Chondrocyte (in vitro differentiated cells): ENCODE data around the gene TFDP1. TPM values are rescaled to one million over a fixed set of nuclear protein-coding genes. Genes with fewer than 3 reads are reported as not detected.

Experiments
- DNase-seq: peaks from one replicate; pipeline ENCODE4 v3.0.0; 2021; ENCODE audit warnings: mixed read lengths, low spot score
- H3K27ac Mint-ChIP-seq: one replicate; pipeline ENCODE4 v1.8.0; 2021; ENCODE audit warnings: mild to moderate bottlenecking, moderate library complexity, mixed read lengths; ENCODE audit not compliant: unreplicated experiment
- H3K27me3 Mint-ChIP-seq: 2 replicates; pipeline ENCODE4 v1.8.0; 2021; ENCODE audit warnings: low read depth, mixed read lengths
- H3K36me3 Mint-ChIP-seq: 2 replicates; pipeline ENCODE4 v1.8.0; 2021; ENCODE audit warnings: low read depth, mixed read lengths
- H3K4me1 Mint-ChIP-seq: 2 replicates; pipeline ENCODE4 v1.8.0; 2021; ENCODE audit warnings: low read depth, mild to moderate bottlenecking, mixed read lengths
- H3K4me3 Mint-ChIP-seq: one replicate; pipeline ENCODE4 v1.8.0; 2021; ENCODE audit warnings: mild to moderate bottlenecking, moderate library complexity, mixed read lengths; ENCODE audit not compliant: unreplicated experiment
- H3K9me3 Mint-ChIP-seq: 2 replicates; pipeline ENCODE4 v1.8.0; 2021; ENCODE audit warnings: low read depth, mixed read lengths
- total RNA-seq: library from RNA; stranded (reverse); gene quantifications from 3 replicates; pipeline ENCODE4 v1.2.1, GENCODE V29; 2021
- TF ChIP-seq, protein P1 (sequence below): fragments of 200-600 bp; sonication (generic); IDR thresholded peaks from 2 replicates; pipeline ENCODE4 v1.5.0; 2021; ENCODE audit warnings: antibody characterized with exemption, mild to moderate bottlenecking, moderate library complexity

Gene TFDP1
- total RNA-seq, 1 donor from 2014 or later: 54.3 TPM

DNA sequence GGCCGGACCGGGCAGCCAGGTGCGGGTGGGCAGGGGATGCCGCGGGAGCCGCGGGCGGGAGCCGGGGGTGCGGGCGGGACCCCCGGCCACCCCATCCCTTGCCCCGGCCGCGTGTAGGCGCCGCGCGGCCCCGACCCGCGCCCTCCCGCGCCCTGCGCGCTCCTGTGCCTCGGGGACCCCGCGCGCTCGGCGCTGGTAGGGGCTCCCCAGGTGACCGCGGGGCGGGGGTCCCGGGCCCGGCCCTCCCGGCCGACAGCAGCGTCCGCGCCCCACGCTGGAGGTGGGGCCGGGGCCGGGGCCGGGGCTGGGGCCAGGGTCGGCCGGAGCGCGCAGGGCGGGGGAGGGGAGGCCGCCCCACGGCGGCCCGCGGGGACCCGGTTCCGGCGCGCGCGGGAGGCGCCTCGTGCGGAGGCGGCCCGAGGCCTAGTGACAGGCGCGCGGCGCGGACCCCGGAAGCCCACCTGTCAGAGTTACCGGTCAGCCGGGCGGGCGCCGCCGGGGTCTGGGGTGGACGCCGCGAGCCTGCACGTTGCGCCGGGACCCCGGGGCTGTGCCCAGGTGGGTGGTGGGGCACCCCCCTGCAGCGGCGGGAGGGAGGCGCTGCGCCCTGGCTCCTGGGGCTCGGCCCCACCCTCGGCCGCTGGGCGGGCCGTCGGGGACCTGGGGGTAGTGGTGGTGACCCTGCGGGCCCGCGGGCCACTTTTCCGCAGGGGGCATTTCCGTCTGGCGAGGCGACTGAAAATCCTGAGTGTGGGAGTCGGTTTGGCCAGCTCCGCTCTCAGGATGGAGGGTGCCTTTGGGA is 518 bp downstream of the TFDP1 start:
- Mint-ChIP-seq H3K27ac (no peak overlapping the region), H3K9me3 (no peaks in the 10 kb centered on the region), H3K27me3 (no peaks in the 10 kb centered on the region), H3K4me1 (peaks cover 23% of the 10 kb centered on the region), H3K36me3 (peaks cover 4% of the 10 kb centered on the region), H3K4me3 (peak overlapping the region; percentile 83)
- no peak for DNase-seq
- TF ChIP-seq, protein P1, sequence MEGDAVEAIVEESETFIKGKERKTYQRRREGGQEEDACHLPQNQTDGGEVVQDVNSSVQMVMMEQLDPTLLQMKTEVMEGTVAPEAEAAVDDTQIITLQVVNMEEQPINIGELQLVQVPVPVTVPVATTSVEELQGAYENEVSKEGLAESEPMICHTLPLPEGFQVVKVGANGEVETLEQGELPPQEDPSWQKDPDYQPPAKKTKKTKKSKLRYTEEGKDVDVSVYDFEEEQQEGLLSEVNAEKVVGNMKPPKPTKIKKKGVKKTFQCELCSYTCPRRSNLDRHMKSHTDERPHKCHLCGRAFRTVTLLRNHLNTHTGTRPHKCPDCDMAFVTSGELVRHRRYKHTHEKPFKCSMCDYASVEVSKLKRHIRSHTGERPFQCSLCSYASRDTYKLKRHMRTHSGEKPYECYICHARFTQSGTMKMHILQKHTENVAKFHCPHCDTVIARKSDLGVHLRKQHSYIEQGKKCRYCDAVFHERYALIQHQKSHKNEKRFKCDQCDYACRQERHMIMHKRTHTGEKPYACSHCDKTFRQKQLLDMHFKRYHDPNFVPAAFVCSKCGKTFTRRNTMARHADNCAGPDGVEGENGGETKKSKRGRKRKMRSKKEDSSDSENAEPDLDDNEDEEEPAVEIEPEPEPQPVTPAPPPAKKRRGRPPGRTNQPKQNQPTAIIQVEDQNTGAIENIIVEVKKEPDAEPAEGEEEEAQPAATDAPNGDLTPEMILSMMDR: no peak

DNA sequence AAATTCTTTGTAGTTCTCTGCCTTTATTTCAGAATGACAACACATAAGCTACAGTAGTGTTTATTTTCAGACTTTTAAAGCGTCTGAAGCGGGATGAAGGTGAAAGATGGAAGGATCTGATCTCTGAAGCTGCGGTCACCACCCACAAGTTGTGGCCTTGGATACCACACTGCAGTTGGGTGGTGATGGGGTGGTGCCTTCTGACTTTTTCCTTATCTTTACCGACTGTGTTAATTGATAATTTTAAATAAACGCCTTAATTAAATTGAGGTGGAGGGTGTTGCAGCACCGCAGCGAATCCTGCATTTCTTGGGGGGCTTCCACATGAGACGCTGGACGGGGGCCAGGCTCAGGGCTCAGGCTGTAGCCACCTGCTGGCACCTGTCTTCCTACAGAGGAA is 1.3 kb downstream of the TFDP1 start:
- peaks cover 4% of the 10 kb centered on the region for H3K36me3 Mint-ChIP-seq
- DNase-seq: no peak
- H3K27me3 Mint-ChIP-seq: no peaks in the 10 kb centered on the region
- H3K4me1 Mint-ChIP-seq: peaks cover 23% of the 10 kb centered on the region
- H3K9me3 Mint-ChIP-seq: no peaks in the 10 kb centered on the region
- H3K4me3 Mint-ChIP-seq: peak overlapping the region; percentile 83
- TF ChIP-seq, protein P1: no peak
- no peak overlapping the region for H3K27ac Mint-ChIP-seq

DNA sequence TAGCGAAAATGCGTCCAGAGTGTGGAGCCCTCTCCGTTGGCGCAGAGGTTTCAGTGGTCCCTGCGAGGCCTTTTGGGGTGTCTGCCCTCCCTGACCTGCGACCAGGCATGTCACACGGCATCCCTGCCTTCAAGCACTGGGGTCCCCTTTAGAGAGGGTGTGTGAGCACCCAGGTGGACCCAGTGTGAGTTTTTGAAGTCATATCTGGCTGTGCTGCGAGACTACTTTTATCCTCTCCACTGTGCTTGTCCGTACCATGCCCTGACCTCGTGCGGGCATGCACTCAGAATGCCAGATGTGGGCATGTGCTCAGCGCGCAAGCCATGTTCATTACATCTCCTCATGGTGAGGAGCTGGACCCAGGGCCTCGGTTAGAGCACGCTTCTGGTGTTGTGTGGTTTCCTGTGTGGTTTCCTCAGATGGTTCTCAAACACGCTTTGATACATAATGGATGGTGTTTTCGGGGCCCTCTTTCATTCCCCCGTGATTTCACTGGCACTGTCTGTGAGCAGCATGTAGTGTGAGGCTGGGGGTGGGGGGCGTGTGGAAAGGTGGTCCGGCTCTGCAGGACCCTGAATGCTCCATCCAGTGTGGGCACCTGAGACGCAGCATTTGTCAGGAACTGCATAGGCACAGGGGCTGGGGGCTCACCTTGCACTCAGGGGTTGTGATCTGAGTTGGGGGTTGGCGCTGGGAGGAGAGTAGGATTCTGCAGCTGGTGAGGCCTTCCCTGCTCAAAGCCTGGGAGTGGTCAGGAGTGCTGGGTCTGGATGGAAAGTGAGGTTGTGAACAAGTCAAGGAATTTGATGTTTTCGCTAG is 2.3 kb downstream of the TFDP1 start:
- no peaks in the 10 kb centered on the region for H3K9me3 Mint-ChIP-seq
- no peak for DNase-seq
- no peak overlapping the region for H3K4me3 Mint-ChIP-seq
- H3K4me1 Mint-ChIP-seq: peaks cover 23% of the 10 kb centered on the region
- H3K36me3 Mint-ChIP-seq: peaks cover 4% of the 10 kb centered on the region
- no peaks in the 10 kb centered on the region for H3K27me3 Mint-ChIP-seq
- TF ChIP-seq, protein P1: no peak
- H3K27ac Mint-ChIP-seq: no peak overlapping the region

DNA sequence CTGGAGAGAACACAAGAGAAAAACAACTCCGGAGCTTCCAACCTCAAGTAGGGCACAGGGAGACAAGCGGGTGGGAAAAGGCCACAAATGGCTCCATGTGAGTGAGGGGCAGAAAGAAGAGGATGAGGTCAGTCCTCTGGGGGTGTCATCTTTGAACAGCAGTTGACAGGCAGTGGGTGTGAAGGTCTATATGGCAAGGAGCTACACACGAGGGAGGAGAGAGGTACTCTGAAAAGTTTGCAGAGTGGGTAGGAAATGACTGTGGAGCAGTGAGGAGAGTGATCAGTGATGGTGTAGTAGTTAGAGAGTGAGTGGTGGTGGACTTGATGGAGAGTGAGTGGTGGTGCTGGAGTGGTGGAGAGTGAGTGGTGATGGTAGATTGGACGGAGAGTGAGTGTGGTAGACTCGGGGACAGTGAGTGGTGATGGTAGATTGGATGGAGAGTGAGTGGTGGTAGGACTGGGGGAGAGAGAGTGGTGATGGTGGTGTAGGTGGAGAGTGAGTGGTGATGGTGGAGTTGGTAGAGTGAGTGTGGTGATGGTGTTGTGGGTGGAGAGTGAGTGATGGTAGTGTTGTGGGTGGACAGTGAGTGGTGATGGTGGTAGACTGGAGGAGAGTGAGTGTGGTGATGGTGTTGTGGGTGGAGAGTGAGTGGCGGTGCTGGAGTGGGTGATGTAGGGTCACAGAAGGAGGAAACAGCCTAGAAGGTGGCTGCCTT is 4.0 kb downstream of the TFDP1 start:
- TF ChIP-seq, protein P1: no peak
- no peak overlapping the region for H3K4me3 Mint-ChIP-seq
- H3K27me3 Mint-ChIP-seq: no peaks in the 10 kb centered on the region
- no peaks in the 10 kb centered on the region for H3K9me3 Mint-ChIP-seq
- peaks cover 23% of the 10 kb centered on the region for H3K4me1 Mint-ChIP-seq
- H3K27ac Mint-ChIP-seq: peak overlapping the region; percentile 49
- peaks cover 4% of the 10 kb centered on the region for H3K36me3 Mint-ChIP-seq
- DNase-seq: no peak
